ENCODE results near the gene LDB2.

- no peak for TF ChIP-seq YY1 (IDR thresholded peaks at IDR 0.05; ENCODE audit: insufficient read depth, insufficient read length)
- no peak for TF ChIP-seq ZNF274 (IDR thresholded peaks at IDR 0.05; ENCODE audit: low read depth, low read length)
Measured at GRCh38 chr4:16593386-16593785, 305.1 kb downstream of the LDB2 start.

All from NT2/D1 (cell line).